Keratinocyte (primary cell): ENCODE measurements around the gene LPCAT1. TPM values are rescaled to one million over a fixed set of nuclear protein-coding genes. Genes with fewer than 3 reads are reported as not detected.

ENCODE experiments used
- DNase-seq: peaks from one replicate; pipeline ENCODE4 v3.0.0-alpha.2; 2011; ENCODE audit warnings: low read depth, missing footprints, low spot score
- FAIRE-seq: peaks from 2 replicates; lab custom pipeline; 2011; peaks lifted over from hg19 to GRCh38; lab: Jason Lieb, UNC
- H2AFZ ChIP-seq: 2 replicates; pipeline ENCODE4 v1.6.0; 2012; ENCODE audit warnings: low read length, control low read depth, inconsistent platforms; ENCODE audit not compliant: control insufficient read depth
- H3K27ac ChIP-seq: 2 replicates; pipeline ENCODE4 v1.5.1; 2011; ENCODE audit warnings: low read length; ENCODE audit not compliant: control insufficient read depth, insufficient read depth
- H3K27me3 ChIP-seq: 3 replicates; pipeline ENCODE4 v1.6.0; 2011; ENCODE audit warnings: low read length; ENCODE audit not compliant: control insufficient read depth, insufficient read depth; ENCODE audit errors: extremely low read depth
- H3K36me3 ChIP-seq, 2 experiments: 2 replicates in 1 of 2; 3 replicates in 1 of 2; pipeline ENCODE4 v1.5.1; 2011; ENCODE audit warnings: low read length in 2 of 2, mild to moderate bottlenecking in 1 of 2; ENCODE audit not compliant: control insufficient read depth in 2 of 2, insufficient read depth in 2 of 2; ENCODE audit errors: extremely low read depth in 1 of 2
- H3K4me1 ChIP-seq: 3 replicates; pipeline ENCODE4 v1.5.1; 2011; ENCODE audit warnings: low read length; ENCODE audit not compliant: control insufficient read depth, insufficient read depth; ENCODE audit errors: extremely low read depth
- H3K4me2 ChIP-seq: 3 replicates; pipeline ENCODE4 v1.6.0; 2011; ENCODE audit warnings: low read depth, low read length; ENCODE audit not compliant: control insufficient read depth, insufficient read depth; ENCODE audit errors: extremely low read depth
- H3K4me3 ChIP-seq, 3 experiments: fragments of 200-600 bp in 1 of 3; sonication (generic) in 1 of 3; 2 replicates in 2 of 3; 3 replicates in 1 of 3; pipeline ENCODE4 v1.5.1; 2011 to 2016; ENCODE audit warnings: low read length in 3 of 3, mild to moderate bottlenecking in 3 of 3, control low read depth in 2 of 3, inconsistent platforms in 1 of 3, low read depth in 1 of 3, mixed read lengths in 1 of 3, mixed run types in 1 of 3, moderate library complexity in 1 of 3; ENCODE audit not compliant: control insufficient read depth in 2 of 3, insufficient read depth in 2 of 3; ENCODE audit errors: extremely low read depth in 1 of 3
- H3K79me2 ChIP-seq: 2 replicates; pipeline ENCODE4 v1.6.0; 2012; ENCODE audit warnings: low read length; ENCODE audit not compliant: control insufficient read depth, insufficient read depth
- H3K9ac ChIP-seq: 3 replicates; pipeline ENCODE4 v1.6.0; 2011; ENCODE audit warnings: low read length; ENCODE audit not compliant: control insufficient read depth, insufficient read depth; ENCODE audit errors: extremely low read depth
- H3K9me1 ChIP-seq: 3 replicates; pipeline ENCODE4 v1.6.0; 2011; ENCODE audit warnings: low read length; ENCODE audit not compliant: control insufficient read depth, insufficient read depth; ENCODE audit errors: extremely low read depth
- H3K9me3 ChIP-seq: 2 replicates; pipeline ENCODE4 v1.5.1; 2012; ENCODE audit warnings: low read depth, low read length; ENCODE audit not compliant: control insufficient read depth
- H4K20me1 ChIP-seq: 3 replicates; pipeline ENCODE4 v1.6.0; 2011; ENCODE audit warnings: low read length; ENCODE audit not compliant: control insufficient read depth, insufficient read depth; ENCODE audit errors: extremely low read depth
- EZH2 ChIP-seq: IDR thresholded peaks from one replicate; pipeline ENCODE4 v1.6.1; 2012; ENCODE audit warnings: inconsistent platforms, mild to moderate bottlenecking, low read length, moderate library complexity
- dilution Hi-C: fragments of 300-500 bp; cut with MboI; formaldehyde crosslinking; loops from one replicate; pipeline ENCODE4 v1.7.0; 2020; ENCODE audit warnings: low sequenced_read_pairs; ENCODE audit not compliant: extremely low pct_ligation_motif_present
- polyA plus RNA-seq, 5 experiments: library from polyadenylated mRNA; depleted of rRNA in 3 of 5; stranded (reverse) in 3 of 5; stranded (forward) in 1 of 5; unstranded in 1 of 5; fragments of >200 nt; gene quantifications; 1 replicate in 1 of 5; 2 replicates in 3 of 5; 3 replicates in 1 of 5; pipeline versions ENCODE4 v1.2.1 to v1.2.3, GENCODE V29; 2011 to 2012; ENCODE audit warnings: missing spikeins in 2 of 5, low read depth in 1 of 5, low replicate concordance in 1 of 5
- TF ChIP-seq, protein P1 (sequence below), 3 experiments: IDR thresholded peaks in 1 of 3; conservative IDR thresholded peaks in 1 of 3; optimal IDR thresholded peaks in 1 of 3; 2 replicates in 2 of 3; 3 replicates in 1 of 3; pipeline versions ENCODE3 to v1.5.1; 2011; ENCODE audit warnings: low read length in 3 of 3, mild to moderate bottlenecking in 3 of 3, moderate library complexity in 2 of 3, control low read depth in 1 of 3, inconsistent platforms in 1 of 3; ENCODE audit not compliant: insufficient read depth in 2 of 3; ENCODE audit errors: extremely low read depth in 1 of 3

The LPCAT1 gene
- polyA plus RNA-seq, 1 donor (not counting 4 experiments of a cell fraction or from before 2014, with no cell fraction given), result 32.9 TPM

- no peak overlapping the region for H3K4me3 ChIP-seq
- H3K9ac ChIP-seq, result no peak overlapping the region
- no peaks in the 10 kb centered on the region for H3K9me1 ChIP-seq
- no peaks in the 10 kb centered on the region for H4K20me1 ChIP-seq
- H3K27ac ChIP-seq, result no peak overlapping the region
- TF ChIP-seq, protein P1, sequence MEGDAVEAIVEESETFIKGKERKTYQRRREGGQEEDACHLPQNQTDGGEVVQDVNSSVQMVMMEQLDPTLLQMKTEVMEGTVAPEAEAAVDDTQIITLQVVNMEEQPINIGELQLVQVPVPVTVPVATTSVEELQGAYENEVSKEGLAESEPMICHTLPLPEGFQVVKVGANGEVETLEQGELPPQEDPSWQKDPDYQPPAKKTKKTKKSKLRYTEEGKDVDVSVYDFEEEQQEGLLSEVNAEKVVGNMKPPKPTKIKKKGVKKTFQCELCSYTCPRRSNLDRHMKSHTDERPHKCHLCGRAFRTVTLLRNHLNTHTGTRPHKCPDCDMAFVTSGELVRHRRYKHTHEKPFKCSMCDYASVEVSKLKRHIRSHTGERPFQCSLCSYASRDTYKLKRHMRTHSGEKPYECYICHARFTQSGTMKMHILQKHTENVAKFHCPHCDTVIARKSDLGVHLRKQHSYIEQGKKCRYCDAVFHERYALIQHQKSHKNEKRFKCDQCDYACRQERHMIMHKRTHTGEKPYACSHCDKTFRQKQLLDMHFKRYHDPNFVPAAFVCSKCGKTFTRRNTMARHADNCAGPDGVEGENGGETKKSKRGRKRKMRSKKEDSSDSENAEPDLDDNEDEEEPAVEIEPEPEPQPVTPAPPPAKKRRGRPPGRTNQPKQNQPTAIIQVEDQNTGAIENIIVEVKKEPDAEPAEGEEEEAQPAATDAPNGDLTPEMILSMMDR (optimal IDR thresholded peaks at IDR 0.05 in 1 of 3, IDR thresholded peaks at IDR 0.05 in 1 of 3, conservative IDR thresholded peaks at IDR 0.05 in 1 of 3; ENCODE audit: extremely low read depth in 1 of 3, insufficient read depth in 2 of 3, low read length in 3 of 3), result no peak
- peaks cover 13% of the 10 kb centered on the region for H3K9me3 ChIP-seq
- no peaks in the 10 kb centered on the region for H3K4me1 ChIP-seq
- no peaks in the 10 kb centered on the region for H3K36me3 ChIP-seq
- DNase-seq, result no peak
- no peaks in the 10 kb centered on the region for H3K27me3 ChIP-seq
- dilution Hi-C loops, result no loop called here
- FAIRE-seq, result no peak
- H3K79me2 ChIP-seq, result no peaks in the 10 kb centered on the region
- H3K4me2 ChIP-seq, result no peak overlapping the region
- no peak overlapping the region for H2AFZ ChIP-seq
Measured at GRCh38 chr5:1432296-1432695, 91.5 kb downstream of the LPCAT1 start.

DNA sequence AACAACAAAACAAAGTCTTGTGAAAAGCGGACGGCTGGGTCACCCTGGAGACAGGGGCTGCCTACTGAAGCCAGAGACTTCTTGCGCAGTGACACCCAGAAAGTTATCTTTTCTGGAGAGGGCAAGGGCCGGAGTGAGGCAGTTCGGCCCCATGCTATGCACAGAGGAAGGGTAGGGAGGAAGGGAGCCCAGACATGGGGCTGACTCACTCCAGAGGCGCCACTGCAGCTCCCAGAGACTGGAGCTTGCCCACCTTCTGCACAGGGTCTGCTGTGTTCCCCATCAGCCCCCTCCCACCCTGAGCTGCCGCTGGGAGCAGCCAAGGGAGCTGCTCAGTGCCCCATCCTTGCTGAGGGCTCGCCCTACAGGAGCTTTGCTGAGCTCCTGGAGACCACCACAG is 91.9 kb downstream of the LPCAT1 start:
- no peak for FAIRE-seq
- peaks cover 13% of the 10 kb centered on the region for H3K9me3 ChIP-seq
- dilution Hi-C loops, result no loop called here

More for the DNA sequence above, 91.9 kb downstream of the LPCAT1 start:
- no peak for TF ChIP-seq EZH2
- TF ChIP-seq, protein P1 (optimal IDR thresholded peaks at IDR 0.05 in 1 of 3, IDR thresholded peaks at IDR 0.05 in 1 of 3, conservative IDR thresholded peaks at IDR 0.05 in 1 of 3; ENCODE audit: extremely low read depth in 1 of 3, insufficient read depth in 2 of 3, low read length in 3 of 3), result no peak
- Histone ChIP-seq H3K79me2 (no peaks in the 10 kb centered on the region), H3K4me1 (no peaks in the 10 kb centered on the region), H3K9me1 (no peaks in the 10 kb centered on the region), H3K9ac (no peak overlapping the region), H2AFZ (no peak overlapping the region), H3K27ac (no peak overlapping the region), H3K4me2 (no peak overlapping the region), H3K4me3 (no peak overlapping the region), H3K27me3 (no peaks in the 10 kb centered on the region), H4K20me1 (no peaks in the 10 kb centered on the region), H3K36me3 (no peaks in the 10 kb centered on the region)
- DNase-seq, result no peak
